Activated naive CD4-positive, alpha-beta T cell treated with anti-CD3 and anti-CD28 coated beads, Interleukin-2, amount 50 U/mL, for 72 hours (primary cell): ENCODE data around the gene VCP. TPM values are rescaled to one million over a fixed set of nuclear protein-coding genes. Genes with fewer than 3 reads are reported as not detected.
"Not testable (repeated sequence)": the region's sequence is repeated elsewhere in the genome, so short reads cannot be mapped to it uniquely, and the experiment has no call there.

ENCODE experiments used
- ATAC-seq, 2 donors: fragments of 150-1000 bp; cut with Tn5 transposase; 2 replicates each; pipeline ENCODE4 v1.10.0; 2021; ENCODE audit warnings: mild to moderate bottlenecking in 2 of 2, moderate library complexity in 2 of 2
- DNase-seq, 2 donors: peaks; one replicate each; pipeline ENCODE4 v3.0.0; 2021 to 2022; ENCODE audit warnings: low spot score in 2 of 2
- H3K27ac Mint-ChIP-seq, 2 donors: one replicate each; pipeline ENCODE4 v1.8.0; 2022; ENCODE audit warnings: mild to moderate bottlenecking in 2 of 2, mixed read lengths in 2 of 2
- H3K36me3 Mint-ChIP-seq, 2 donors: one replicate each; pipeline ENCODE4 v1.8.0; 2022; ENCODE audit warnings: mixed read lengths in 2 of 2
- H3K9me3 Mint-ChIP-seq, 2 donors: one replicate each; pipeline ENCODE4 v1.8.0; 2022; ENCODE audit warnings: mixed read lengths in 2 of 2
- total RNA-seq, 2 donors: library from RNA; stranded (reverse); gene quantifications; one replicate each; pipeline ENCODE4 v1.2.3, GENCODE V29; 2022

The VCP gene
- total RNA-seq, 2 donors from 2014 or later: 208 to 305 TPM

GRCh38 chr9:35051069-35051967 lies 21.1 kb downstream of the VCP start:
- H3K36me3 Mint-ChIP-seq: peaks cover 6 to 24% of the 10 kb centered on the region in 2 donors
- H3K27ac Mint-ChIP-seq: peak overlapping the region; percentile 42 to 96
- DNase-seq (peak in 1 of 2 donors; percentile 62), ATAC-seq (peak; percentile 67 to 77)
- H3K9me3 Mint-ChIP-seq: no peaks in the 10 kb centered on the region

- ATAC-seq: no peak
- DNase-seq: no peak
- Mint-ChIP-seq H3K9me3 (no peaks in the 10 kb centered on the region), H3K27ac (no peak overlapping the region), H3K36me3 (peaks cover 6 to 12% of the 10 kb centered on the region in 2 donors)
Observed at GRCh38 chr9:35048511-35048910, 23.9 kb downstream of the VCP start.

GRCh38 chr9:35044071-35044470 lies 28.4 kb downstream of the VCP start:
- DNase-seq (no peak), ATAC-seq (no peak)
- Mint-ChIP-seq H3K27ac (no peak overlapping the region), H3K36me3 (peaks cover 7 to 10% of the 10 kb centered on the region in 2 donors), H3K9me3 (no peaks in the 10 kb centered on the region)

DNA sequence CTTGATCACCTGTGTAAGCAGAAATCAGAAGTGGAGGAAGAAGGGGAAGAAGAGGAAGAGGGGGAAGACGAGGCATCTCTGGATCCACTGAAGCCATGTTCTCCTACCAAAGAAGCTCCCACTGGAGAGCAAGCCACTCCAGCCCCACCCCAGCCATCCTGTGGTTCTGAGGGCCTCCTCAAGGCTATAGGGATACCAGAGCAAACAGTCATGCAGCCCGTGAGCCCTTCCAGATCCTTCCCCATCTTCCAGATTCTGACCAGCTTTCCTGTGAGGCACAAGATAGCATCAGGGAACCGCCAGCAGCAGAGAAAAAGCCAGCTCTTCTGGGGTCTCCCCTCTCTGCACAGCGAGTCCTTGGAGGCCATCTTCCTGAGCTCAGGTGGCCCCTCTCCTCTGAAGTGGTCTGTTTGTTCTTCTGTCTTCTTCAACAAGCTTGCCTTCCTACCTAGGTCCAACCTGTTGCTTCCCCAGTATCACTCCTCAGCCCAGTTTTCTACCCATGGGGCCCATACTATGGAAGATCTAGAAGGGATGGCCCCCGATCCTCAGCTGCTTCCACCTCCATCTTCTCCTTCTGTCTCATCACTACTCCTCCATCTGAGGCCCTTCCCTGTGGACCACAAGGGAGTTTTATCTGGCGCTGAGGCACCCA lies 29.4 kb downstream of the VCP start:
- DNase-seq (no peak), ATAC-seq (no peak)
- Mint-ChIP-seq H3K27ac (peak overlapping the region; percentile 2 to 7), H3K36me3 (peaks cover 0 to 7% of the 10 kb centered on the region in 2 donors), H3K9me3 (no peaks in the 10 kb centered on the region)

DNA sequence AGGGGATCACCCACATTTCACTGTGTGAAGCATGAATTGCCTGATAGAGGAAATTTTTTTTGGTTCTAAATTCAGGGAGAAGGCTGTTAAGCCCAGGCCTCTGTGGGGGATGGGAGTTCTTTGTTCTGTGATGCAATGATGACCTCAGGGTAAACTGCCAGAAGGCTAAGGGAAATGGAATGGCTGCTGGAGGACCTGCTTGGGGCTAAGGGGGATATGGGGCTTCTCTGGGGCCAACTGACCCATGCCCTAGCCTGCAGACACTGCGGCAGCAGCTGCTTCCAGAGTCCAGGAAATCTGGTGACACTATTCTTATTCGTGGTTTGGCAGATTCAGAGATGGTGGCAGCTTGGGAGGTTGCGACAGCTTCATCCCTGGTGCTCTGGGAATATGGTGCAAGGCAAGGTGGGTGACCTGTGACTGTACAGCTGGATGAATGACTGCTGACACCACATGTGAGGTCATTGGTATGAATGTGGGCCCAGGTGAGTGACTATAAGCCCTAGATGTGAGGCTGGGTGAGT lies 30.3 kb downstream of the VCP start:
- Mint-ChIP-seq H3K36me3 (peaks cover 0 to 7% of the 10 kb centered on the region in 2 donors), H3K9me3 (no peaks in the 10 kb centered on the region), H3K27ac (peak overlapping the region in 1 of 2 donors; percentile 10)
- ATAC-seq (no peak), DNase-seq (no peak)

DNA sequence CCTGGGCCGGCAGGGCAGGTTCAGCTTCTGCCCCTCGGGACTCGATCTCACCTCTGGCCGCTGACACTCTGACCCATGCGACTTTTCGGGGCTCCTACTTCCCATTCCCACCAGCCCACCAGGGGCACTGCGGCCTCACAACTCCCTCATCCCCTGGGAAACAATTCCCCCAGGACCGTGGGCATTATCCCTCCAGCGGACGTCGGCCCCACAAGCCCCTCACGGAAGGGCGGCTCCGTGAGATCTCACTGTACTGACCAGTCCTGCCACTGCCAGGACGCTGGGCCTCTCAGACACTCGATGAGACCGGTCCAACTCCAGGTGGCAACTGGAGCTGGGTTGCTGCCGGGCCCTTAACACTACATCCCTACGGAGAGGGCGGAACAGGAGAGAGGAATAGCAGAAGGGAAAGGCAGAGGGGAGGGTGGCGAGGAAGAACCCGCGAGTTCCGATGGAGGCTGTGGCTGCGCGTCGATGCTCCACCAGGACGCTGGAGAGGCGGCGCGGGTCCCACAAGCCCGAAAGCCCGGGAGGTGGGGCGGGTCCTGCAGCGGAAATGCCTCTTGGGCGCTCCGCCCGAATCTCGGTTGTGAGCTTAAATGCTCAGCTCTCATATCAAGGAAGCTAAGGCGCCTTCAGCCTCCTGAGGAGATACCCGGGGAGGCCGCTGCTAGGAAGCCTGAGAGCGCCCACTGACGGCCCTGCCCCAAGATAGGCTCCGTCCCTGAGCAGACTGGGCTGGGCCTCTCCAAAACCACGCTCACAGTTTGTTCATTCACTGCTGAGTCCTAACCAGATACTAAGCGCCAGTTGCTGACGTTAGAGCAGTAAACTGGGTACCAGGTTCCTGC lies 36.3 kb downstream of the VCP start:
- Mint-ChIP-seq H3K27ac (peak overlapping the region; percentile 32 to 88), H3K9me3 (no peaks in the 10 kb centered on the region), H3K36me3 (peaks cover 2 to 7% of the 10 kb centered on the region in 2 donors)
- ATAC-seq (peak; percentile 89 to 98), DNase-seq (peak; percentile 55 to 62)

DNA sequence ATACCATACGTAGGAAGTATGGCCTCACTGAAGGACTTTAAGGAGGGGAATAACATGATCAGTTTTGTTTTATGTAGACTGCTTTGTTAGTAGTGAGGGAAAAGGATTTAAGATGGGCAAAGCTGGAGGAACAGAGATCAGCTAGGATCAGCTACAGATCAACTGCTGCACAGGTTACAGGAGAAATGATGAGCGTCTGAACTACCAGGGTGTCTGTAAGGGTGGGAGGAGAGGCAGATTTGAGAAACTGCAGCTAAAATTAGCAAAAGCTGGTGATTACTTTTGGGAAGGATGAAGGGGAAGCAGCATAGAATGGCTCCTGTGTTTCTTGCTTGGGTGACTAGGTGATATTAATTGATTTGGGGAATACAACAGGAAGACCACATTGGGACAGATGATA lies 39.3 kb downstream of the VCP start:
- ATAC-seq (no peak), DNase-seq (no peak)
- Mint-ChIP-seq H3K27ac (no peak overlapping the region), H3K9me3 (no peaks in the 10 kb centered on the region), H3K36me3 (peaks cover 0 to 6% of the 10 kb centered on the region in 2 donors)

GRCh38 chr9:35029852-35030251 lies 42.6 kb downstream of the VCP start:
- peaks cover 0 to 6% of the 10 kb centered on the region in 2 donors for H3K36me3 Mint-ChIP-seq
- H3K27ac Mint-ChIP-seq: no peak overlapping the region
- H3K9me3 Mint-ChIP-seq: no peaks in the 10 kb centered on the region
- DNase-seq (no peak), ATAC-seq (no peak)

- no peak overlapping the region for H3K27ac Mint-ChIP-seq
- peaks cover 2 to 6% of the 10 kb centered on the region in 2 donors for H3K36me3 Mint-ChIP-seq
- ATAC-seq: no peak
- no peaks in the 10 kb centered on the region for H3K9me3 Mint-ChIP-seq
- DNase-seq: no peak
Observed at GRCh38 chr9:35029241-35029640, 43.2 kb downstream of the VCP start.

- ATAC-seq: peak in 1 of 2 donors; percentile 39
- no peak for DNase-seq
- H3K36me3 Mint-ChIP-seq: peaks cover 11 to 12% of the 10 kb centered on the region in 2 donors
- H3K9me3 Mint-ChIP-seq: no peaks in the 10 kb centered on the region
- H3K27ac Mint-ChIP-seq: no peak overlapping the region
Observed at GRCh38 chr9:35028341-35028740, 44.1 kb downstream of the VCP start.

GRCh38 chr9:35027860-35028259 lies 44.6 kb downstream of the VCP start:
- DNase-seq (no peak), ATAC-seq (no peak)
- Mint-ChIP-seq H3K9me3 (no peaks in the 10 kb centered on the region), H3K36me3 (peaks cover 11 to 12% of the 10 kb centered on the region in 2 donors), H3K27ac (peak overlapping the region in 1 of 2 donors; percentile 40)

GRCh38 chr9:35027374-35027773 lies 45.1 kb downstream of the VCP start:
- DNase-seq: no peak
- peak overlapping the region in 1 of 2 donors; percentile 40 for H3K27ac Mint-ChIP-seq
- no peak for ATAC-seq
- no peaks in the 10 kb centered on the region for H3K9me3 Mint-ChIP-seq
- peaks cover 11 to 12% of the 10 kb centered on the region in 2 donors for H3K36me3 Mint-ChIP-seq

GRCh38 chr9:35026671-35027070 lies 45.8 kb downstream of the VCP start:
- Mint-ChIP-seq H3K9me3 (no peaks in the 10 kb centered on the region), H3K36me3 (peaks cover 12 to 14% of the 10 kb centered on the region in 2 donors), H3K27ac (peak overlapping the region in 1 of 2 donors; percentile 40)
- DNase-seq (no peak), ATAC-seq (no peak)

DNA sequence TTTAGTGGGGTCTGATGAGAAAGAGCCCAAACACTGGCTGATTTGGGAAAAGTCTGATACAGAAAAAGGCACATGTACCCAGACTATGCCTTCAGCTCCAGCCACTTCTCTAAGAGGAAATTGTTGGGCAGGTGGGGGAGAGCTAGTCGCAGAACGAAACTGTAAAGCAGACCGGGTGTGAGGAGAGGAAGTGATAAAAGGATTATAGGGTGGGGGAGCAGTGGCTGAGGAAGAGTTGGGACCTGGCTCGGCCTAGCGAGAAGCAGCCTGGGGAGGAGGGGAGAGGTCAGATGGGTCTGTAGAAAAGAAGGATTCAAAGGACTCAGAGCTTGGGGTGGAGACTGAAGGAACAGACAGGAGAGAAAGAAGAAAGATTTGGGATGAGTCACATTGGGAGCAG lies 49.0 kb downstream of the VCP start:
- not testable (repeated sequence) for H3K9me3 Mint-ChIP-seq, ATAC-seq, DNase-seq
- Mint-ChIP-seq H3K36me3 (peaks cover 6 to 25% of the 10 kb centered on the region in 2 donors), H3K27ac (peak overlapping the region; percentile 4 to 46)

DNA sequence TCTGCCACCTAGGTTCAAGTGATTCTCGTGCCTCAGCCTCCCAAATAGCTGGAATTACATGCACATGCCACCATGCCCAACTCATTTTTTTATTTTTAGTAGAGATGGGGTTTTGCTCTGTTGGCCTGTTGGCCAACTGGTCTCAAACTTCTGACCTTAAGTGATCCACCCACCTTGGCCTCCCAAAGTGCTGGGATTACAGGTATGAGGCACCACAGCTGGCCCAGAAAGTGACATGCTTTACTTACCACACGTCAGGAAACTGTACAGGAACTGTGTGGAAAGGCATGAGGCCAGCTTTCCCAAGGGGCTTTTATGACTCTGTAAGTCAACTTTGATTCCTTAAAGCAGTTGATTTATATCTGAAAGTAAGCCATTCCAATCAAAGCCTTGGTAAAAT lies 57.9 kb downstream of the VCP start:
- no peak overlapping the region for H3K27ac Mint-ChIP-seq
- no peak for DNase-seq
- ATAC-seq: no peak
- H3K9me3 Mint-ChIP-seq: peaks cover 7 to 10% of the 10 kb centered on the region in 2 donors
- H3K36me3 Mint-ChIP-seq: peaks cover 14 to 15% of the 10 kb centered on the region in 2 donors

DNA sequence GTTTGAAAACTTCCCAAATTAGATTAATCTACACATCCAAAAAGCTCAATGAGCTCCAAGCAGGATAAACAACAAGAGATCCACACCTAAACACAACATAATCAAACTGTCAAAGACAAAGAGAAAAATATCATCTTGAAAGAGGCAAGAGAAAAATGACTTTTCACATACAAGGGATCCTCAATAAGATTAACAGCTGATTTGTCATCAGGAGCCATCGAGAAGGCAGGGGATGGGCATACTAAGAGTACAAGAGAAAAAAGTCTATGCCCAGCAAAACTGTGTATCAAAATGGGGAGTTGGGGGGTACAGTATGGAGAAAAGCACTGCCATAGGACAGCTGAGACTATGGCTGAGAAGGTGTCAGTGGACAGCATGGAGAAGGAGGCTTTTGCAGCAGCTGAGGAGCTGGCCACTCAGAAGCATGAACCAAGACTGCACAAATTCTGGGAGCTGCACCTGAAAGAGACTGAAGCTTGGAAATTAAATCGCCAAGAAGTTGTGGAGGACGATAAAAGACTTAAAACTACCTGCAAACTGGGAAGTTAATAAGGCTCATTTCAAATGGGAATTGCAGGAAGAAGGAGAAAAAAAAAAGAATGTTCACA lies 62.0 kb downstream of the VCP start:
- ATAC-seq: no peak
- H3K27ac Mint-ChIP-seq: no peak overlapping the region

More for the DNA sequence above, 62.0 kb downstream of the VCP start:
- Mint-ChIP-seq H3K9me3 (peaks cover 7 to 10% of the 10 kb centered on the region in 2 donors), H3K36me3 (peaks cover 14 to 15% of the 10 kb centered on the region in 2 donors)
- no peak for DNase-seq
